LNCaP clone FGC (cell line): ENCODE data around the gene DISP3.

Experiments
- DNase-seq: peaks from one replicate; pipeline ENCODE4 v3.0.0-alpha.2; 2011; ENCODE audit warnings: low read depth
- H3K4me3 ChIP-seq: 2 replicates; pipeline ENCODE4 v1.5.1; 2011; ENCODE audit warnings: mild to moderate bottlenecking, low read depth, low read length, control low read depth
- TF ChIP-seq, protein P1 (sequence below): IDR thresholded peaks from 2 replicates; pipeline ENCODE4 v1.5.1; 2012; ENCODE audit warnings: mild to moderate bottlenecking; ENCODE audit not compliant: control insufficient read depth, insufficient read depth; ENCODE audit errors: extremely low read depth

The DISP3 gene

DNA sequence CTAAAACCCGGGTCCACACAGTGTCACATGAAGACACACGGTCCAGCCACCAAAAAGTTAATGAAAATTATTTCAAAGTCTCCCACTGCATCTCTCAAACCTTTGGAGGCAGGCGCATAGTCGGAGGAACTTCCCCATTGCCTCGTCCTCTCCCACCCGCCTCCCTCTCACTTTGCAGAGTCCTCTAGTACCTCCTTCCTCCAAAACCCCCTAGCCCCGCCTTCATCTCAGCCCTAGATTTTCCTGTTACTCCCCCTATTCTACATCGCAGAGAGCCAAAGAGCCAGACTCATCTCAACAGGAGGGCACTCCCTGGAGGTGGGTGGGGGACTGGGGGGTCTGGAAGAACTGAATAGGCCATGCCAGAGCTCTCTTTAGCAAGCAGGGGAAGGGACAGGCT lies 79.3 kb downstream of the DISP3 start:
- DNase-seq = no peak
- H3K4me3 ChIP-seq = no peak overlapping the region
- TF ChIP-seq, protein P1, sequence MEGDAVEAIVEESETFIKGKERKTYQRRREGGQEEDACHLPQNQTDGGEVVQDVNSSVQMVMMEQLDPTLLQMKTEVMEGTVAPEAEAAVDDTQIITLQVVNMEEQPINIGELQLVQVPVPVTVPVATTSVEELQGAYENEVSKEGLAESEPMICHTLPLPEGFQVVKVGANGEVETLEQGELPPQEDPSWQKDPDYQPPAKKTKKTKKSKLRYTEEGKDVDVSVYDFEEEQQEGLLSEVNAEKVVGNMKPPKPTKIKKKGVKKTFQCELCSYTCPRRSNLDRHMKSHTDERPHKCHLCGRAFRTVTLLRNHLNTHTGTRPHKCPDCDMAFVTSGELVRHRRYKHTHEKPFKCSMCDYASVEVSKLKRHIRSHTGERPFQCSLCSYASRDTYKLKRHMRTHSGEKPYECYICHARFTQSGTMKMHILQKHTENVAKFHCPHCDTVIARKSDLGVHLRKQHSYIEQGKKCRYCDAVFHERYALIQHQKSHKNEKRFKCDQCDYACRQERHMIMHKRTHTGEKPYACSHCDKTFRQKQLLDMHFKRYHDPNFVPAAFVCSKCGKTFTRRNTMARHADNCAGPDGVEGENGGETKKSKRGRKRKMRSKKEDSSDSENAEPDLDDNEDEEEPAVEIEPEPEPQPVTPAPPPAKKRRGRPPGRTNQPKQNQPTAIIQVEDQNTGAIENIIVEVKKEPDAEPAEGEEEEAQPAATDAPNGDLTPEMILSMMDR = no peak

DNA sequence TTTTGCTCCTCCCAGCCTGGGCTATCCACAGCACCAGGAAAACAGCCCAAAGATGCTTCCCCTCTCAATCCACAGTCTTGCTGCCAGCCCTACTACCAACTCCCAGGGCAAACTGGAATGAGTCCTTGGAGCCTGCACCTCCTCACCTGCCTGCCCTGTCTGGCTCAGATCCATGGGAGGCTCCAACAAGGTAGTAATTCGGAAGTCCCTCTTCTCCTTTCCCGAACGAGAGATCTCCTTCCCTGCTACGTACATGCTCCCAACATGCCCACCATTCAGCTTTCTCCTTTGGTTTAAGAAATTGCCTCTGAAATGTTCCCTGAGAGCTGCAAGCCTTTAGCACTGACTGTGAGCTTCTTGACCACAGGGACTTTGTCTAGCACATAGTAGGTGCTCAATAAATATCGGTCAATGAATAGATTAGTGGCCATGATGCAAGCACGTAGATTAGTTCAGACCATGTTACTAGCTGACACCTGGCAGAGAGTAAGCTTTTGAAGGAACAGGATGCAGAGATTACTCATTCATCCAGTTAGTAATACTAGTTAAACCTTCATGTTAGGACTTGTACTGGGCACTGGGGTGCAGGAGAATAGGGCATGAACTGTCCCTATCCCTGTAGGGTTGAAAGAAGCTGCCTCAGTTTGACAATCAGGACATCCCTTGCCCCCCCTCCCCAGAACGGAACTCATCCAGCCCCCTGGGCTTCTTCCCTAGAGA lies 80.1 kb downstream of the DISP3 start:
- TF ChIP-seq, protein P1 = no peak
- no peak overlapping the region for H3K4me3 ChIP-seq
- no peak for DNase-seq

DNA sequence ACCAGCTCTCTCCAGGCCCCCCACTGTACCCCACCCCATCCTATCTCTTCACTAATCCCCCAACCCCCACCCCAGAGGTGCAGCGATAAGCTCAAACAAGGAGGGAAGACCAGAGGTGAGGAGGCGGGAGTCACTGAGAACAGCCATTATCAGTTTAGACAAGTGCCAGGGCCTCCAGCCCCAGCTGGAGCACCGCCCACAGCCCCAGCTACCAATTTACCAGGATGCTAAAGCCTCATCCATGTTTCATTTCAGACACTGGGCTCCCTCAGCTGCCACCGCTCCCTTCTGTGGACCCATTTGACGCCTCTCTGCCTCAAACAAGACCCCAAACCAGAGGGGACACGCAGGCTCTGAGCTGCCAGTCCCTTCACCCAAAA lies 80.6 kb downstream of the DISP3 start:
- DNase-seq = no peak
- TF ChIP-seq, protein P1 = no peak
- H3K4me3 ChIP-seq = no peak overlapping the region

DNA sequence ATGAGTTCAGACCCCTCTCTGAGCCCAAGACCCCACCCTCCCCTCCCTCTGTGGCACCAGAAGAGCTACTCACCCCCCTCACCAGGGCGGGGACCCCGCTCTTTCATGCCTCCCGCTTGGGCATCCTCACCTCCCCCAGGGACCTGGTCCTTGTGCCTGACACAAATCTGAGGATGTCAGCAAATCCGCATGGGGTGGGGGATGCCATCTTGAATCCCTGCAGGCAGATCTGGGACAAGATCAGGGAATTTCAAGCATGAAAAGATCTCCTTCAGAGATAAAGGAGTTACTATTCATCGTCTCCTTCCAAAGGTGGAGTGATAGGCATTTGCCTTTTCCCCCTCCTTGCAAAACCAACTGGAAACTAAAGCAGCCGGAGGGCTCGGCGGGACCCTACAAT lies 81.1 kb downstream of the DISP3 start:
- H3K4me3 ChIP-seq = no peak overlapping the region
- TF ChIP-seq, protein P1 = no peak
- no peak for DNase-seq

DNA sequence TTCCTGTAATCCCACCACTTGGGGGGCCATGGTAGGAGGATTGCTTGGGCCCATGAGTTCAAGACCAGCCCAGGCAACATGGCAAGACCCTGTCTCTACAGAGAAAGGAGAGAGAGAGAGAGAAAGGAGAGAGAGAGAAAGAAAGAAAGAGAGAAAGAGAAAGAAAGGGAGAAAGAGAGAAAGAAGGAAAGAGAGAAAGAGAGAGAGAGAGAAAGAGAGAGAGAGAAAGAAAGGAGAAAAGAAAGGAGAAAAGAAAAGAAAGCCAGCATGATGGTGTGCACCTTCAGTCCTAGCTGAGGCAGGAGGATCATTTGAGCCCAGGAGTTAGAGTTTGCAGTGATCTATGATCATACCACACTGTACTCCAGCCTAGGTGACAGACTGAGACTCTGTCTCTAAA lies 82.8 kb downstream of the DISP3 start:
- H3K4me3 ChIP-seq = no peak overlapping the region
- no peak for DNase-seq
- TF ChIP-seq, protein P1 = no peak

DNA sequence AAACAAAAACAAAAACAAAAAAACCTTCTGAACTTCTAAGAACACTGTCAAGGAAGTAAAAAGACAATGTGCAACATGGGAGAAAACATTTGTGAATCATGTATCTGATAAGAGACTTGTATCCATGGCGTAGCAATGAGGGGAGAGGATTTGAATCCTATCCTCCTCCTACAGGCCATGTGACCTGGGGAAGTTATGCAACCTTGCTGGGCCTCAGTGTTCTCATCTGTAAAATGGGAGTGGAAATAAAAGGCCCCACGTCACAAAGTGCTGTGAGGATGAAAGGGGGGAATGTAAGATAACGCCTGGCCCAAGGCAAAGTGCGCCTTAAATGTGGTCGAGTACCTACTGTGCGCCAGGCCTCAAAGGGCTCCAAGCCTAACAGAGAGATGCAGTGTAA lies 83.7 kb downstream of the DISP3 start:
- TF ChIP-seq, protein P1 = no peak
- DNase-seq = no peak
- H3K4me3 ChIP-seq = no peak overlapping the region

DNA sequence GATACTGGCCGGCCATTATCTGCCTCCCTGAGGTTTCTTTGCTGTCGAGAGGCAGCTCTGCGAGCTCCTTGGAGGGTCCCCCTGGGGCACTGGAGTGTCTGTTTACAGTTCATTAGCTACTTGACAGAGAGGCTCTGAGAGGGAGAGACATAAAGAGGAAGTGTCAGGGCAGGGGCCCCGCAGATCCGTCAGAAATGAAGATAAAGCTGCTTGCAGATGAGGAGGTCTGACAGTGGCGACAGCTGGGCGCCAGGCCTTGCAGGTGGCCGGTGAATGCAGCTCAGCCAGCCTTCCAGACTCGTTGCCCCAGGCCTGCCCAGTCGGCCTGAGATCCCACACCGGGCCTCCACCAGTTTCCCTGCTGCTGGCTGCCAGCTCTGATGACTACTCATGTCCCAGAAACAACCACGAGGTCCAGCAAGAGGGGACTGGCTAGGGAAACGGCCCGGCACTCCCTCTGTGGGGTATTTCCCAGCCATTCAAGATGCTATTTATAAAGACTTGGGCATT lies 84.7 kb downstream of the DISP3 start:
- TF ChIP-seq, protein P1 = no peak
- H3K4me3 ChIP-seq = no peak overlapping the region
- DNase-seq = no peak
